HG03565 (cell line): ENCODE results near the gene BEST1.

ENCODE experiments used
- ATAC-seq: cut with Tn5 transposase; IDR thresholded peaks from one replicate; pipeline ENCODE4 v1.9.1; 2021; ENCODE audit warnings: mild to moderate bottlenecking, moderate library complexity; ENCODE audit not compliant: unreplicated experiment

BEST1 gene

GRCh38 chr11:61950035-61950547 lies at the start of gene BEST1:
BEST1 (plus strand) TSS chr11:61950351; CDS start chr11:61951807, 1,456 bp downstream.
- no peak for ATAC-seq

GRCh38 chr11:61901397-61901796 lies 48.8 kb upstream of the BEST1 start:
- no peak for ATAC-seq

- ATAC-seq: no peak
These were observed 47.8 kb upstream of the BEST1 start for GRCh38 chr11:61902313-61902712.

- ATAC-seq: no peak
These were observed 46.3 kb upstream of the BEST1 start for GRCh38 chr11:61903845-61904244.

- no peak for ATAC-seq
These were observed 45.6 kb upstream of the BEST1 start for GRCh38 chr11:61904539-61905048.

GRCh38 chr11:61905067-61905696 lies 45.0 kb upstream of the BEST1 start:
- no peak for ATAC-seq

- no peak for ATAC-seq
These were observed 44.2 kb upstream of the BEST1 start for GRCh38 chr11:61905801-61906521.

- no peak for ATAC-seq
These were observed 43.6 kb upstream of the BEST1 start for GRCh38 chr11:61906522-61906909.

GRCh38 chr11:61907282-61907681 lies 42.9 kb upstream of the BEST1 start:
- no peak for ATAC-seq

- no peak for ATAC-seq
These were observed 42.1 kb upstream of the BEST1 start for GRCh38 chr11:61907871-61908729.

GRCh38 chr11:61908730-61909316 lies 41.3 kb upstream of the BEST1 start:
- no peak for ATAC-seq

GRCh38 chr11:61910187-61911127 lies 39.7 kb upstream of the BEST1 start:
- ATAC-seq: no peak

- no peak for ATAC-seq
These were observed 38.9 kb upstream of the BEST1 start for GRCh38 chr11:61911128-61911700.

GRCh38 chr11:61911701-61912529 lies 38.2 kb upstream of the BEST1 start:
- ATAC-seq: no peak

GRCh38 chr11:61912530-61912898 lies 37.6 kb upstream of the BEST1 start:
- no peak for ATAC-seq

- ATAC-seq: no peak
These were observed 37.0 kb upstream of the BEST1 start for GRCh38 chr11:61912991-61913698.

GRCh38 chr11:61913699-61914395 lies 36.3 kb upstream of the BEST1 start:
- no peak for ATAC-seq
